Esophagus muscularis mucosa (tissue), 4 donors: ENCODE data around the gene EIF3CL. TPM values are rescaled to one million over a fixed set of nuclear protein-coding genes. Genes with fewer than 3 reads are reported as not detected.
"Not testable (repeated sequence)": the region's sequence is repeated elsewhere in the genome, so short reads cannot be mapped to it uniquely, and the experiment has no call there.

ENCODE experiments used
- DNase-seq: peaks from one replicate; pipeline ENCODE4 v3.0.0-alpha.2; 2017; ENCODE audit errors: extremely low spot score
- H3K27ac ChIP-seq, 4 donors: fragments of 200-600 bp; sonication (generic); replicated peaks in 1 of 4; 1 replicate in 3 of 4; 2 replicates in 1 of 4; pipeline ENCODE4 v1.5.1; 2016 to 2019; ENCODE audit warnings: mild to moderate bottlenecking in 1 of 4
- H3K27me3 ChIP-seq, 4 donors: fragments of 200-600 bp; sonication (generic); one replicate each; pipeline versions ENCODE4 v1.5.1 to v1.6.0; 2016 to 2019
- H3K36me3 ChIP-seq, 4 donors: fragments of 200-600 bp; sonication (generic); one replicate each; pipeline ENCODE4 v1.5.1; 2016 to 2019
- H3K4me1 ChIP-seq, 4 donors: fragments of 200-600 bp; sonication (generic); one replicate each; pipeline ENCODE4 v1.5.1; 2016 to 2019
- H3K4me3 ChIP-seq, 4 donors: fragments of 200-600 bp; sonication (generic); 1 replicate in 2 of 4; 2 replicates in 2 of 4; pipeline ENCODE4 v1.5.1; 2016 to 2019; ENCODE audit warnings: mild to moderate bottlenecking in 4 of 4, moderate library complexity in 1 of 4
- H3K9me3 ChIP-seq, 4 donors: fragments of 200-600 bp; sonication (generic); 1 replicate in 3 of 4; 2 replicates in 1 of 4; pipeline ENCODE4 v1.5.1; 2016 to 2019
- WGBS: methylation state at CpG from one replicate; pipeline ENCODE4 v1.1.5; 2018; 5-methylcytosine and 5-hydroxymethylcytosine counted together
- intact Hi-C: fragments of 100-400 bp; cut with DNase I; formaldehyde crosslinking; loops from one replicate; pipeline ENCODE4 v1.15.1; 2023
- total RNA-seq, 4 donors: library from RNA; depleted of rRNA; stranded (reverse); fragments of >200 nt; gene quantifications; one replicate each; pipeline versions ENCODE4 v1.1.0 to v1.2.1, GENCODE V29; 2016

Gene EIF3CL, protein sequence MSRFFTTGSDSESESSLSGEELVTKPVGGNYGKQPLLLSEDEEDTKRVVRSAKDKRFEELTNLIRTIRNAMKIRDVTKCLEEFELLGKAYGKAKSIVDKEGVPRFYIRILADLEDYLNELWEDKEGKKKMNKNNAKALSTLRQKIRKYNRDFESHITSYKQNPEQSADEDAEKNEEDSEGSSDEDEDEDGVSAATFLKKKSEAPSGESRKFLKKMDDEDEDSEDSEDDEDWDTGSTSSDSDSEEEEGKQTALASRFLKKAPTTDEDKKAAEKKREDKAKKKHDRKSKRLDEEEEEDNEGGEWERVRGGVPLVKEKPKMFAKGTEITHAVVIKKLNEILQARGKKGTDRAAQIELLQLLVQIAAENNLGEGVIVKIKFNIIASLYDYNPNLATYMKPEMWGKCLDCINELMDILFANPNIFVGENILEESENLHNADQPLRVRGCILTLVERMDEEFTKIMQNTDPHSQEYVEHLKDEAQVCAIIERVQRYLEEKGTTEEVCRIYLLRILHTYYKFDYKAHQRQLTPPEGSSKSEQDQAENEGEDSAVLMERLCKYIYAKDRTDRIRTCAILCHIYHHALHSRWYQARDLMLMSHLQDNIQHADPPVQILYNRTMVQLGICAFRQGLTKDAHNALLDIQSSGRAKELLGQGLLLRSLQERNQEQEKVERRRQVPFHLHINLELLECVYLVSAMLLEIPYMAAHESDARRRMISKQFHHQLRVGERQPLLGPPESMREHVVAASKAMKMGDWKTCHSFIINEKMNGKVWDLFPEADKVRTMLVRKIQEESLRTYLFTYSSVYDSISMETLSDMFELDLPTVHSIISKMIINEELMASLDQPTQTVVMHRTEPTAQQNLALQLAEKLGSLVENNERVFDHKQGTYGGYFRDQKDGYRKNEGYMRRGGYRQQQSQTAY
- 100 to 1,000 TPM; 113 to 225 (median 116) TPM for total RNA-seq

DNA sequence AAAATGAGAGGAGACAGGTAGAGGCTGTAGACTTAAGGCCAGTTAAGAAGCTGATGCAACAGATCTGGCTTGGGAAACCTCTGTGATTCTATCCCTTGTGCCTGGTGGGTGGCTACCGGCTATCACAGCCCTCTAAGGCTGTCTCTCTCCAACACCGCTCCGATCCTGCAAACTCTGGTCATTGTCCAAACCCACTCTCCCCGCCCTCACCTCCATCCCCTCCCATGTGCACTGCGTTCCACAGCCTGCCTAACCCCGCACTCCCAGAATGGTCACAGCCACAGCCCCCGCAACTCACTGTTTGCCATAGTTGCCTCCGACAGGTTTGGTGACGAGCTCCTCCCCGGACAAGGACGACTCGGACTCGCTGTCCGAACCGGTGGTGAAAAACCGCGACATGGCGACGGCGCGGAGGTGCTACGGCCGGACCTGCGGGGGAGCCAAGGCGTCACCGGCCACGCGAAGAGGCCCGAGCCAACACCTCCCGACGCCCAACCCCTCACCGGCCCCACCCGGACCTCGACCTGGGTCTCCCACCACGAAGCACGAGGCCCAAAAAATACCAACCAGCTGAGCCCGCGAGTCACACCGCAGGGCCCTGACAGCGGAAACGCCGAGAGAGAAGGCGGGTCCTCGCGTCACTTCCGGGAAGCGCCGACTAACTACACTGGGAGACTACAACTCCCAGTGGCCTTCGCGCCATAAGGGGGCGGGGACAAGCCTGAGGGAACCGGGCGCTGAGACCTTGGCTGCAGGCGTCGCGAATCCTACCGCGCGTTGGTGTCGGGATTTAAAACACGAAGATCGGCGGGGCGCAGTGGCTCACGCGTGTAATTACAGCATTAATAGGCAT, at the start of gene EIF3CL:
Gene EIF3CL, minus strand, starts transcription at position 622 of the 853 bp plus-strand sequence. Its CDS starts 223 bp downstream, at position 399.
- H3K9me3 ChIP-seq, H3K27ac ChIP-seq, intact Hi-C loops, H3K36me3 ChIP-seq, H3K4me1 ChIP-seq, DNase-seq, H3K27me3 ChIP-seq: not testable (repeated sequence)
- WGBS: no CpG with 5 or more reads among the region's 66 CpGs
- H3K4me3 ChIP-seq: peak within 1 kb of the TSS in 3 of 4 donors; percentile 32 to 49 (median 36)

DNA sequence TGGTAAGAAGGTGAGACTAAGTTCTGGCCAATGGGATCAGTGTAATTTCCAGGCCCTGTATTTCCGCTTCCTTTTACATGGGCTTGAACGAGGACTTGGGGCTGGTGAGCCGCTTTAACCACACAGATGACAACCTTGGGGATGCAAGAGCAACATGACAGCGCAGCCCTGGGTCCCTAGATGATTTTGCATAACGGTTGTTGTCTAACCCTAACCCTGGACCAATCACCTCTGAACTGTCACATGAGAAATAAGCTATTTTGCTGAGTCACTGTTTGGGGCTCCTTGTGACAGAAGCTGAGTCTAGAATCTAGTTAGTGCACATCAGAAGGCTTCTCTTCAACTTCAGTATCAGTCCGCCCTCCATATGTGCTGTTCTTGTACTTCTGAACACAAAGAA, 43.4 kb upstream of the EIF3CL start:
- not testable (repeated sequence) for H3K27me3 ChIP-seq

DNA sequence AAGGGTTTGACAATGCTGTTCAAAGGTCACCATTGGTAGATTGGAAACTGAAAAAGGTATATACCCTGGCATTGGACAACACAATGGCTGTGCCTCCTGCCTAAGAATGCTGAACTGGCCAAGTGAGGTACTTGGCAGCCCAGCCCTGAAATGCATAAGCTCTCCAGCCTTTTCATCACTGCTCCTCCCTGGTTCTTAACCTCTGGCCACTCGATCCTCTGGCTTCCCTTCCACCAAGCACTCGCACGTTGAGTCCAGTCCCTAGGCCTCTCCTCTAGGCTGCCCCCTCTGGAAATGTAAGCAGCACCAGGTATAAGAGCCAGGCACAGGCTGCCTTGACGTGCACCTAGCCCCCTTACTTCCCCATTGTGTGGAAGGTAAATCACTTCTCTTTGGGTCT, 42.7 kb upstream of the EIF3CL start:
- WGBS: no CpG with 5 or more reads among the region's 4 CpGs
- intact Hi-C loops, H3K9me3 ChIP-seq, H3K4me1 ChIP-seq, DNase-seq, H3K4me3 ChIP-seq, H3K27me3 ChIP-seq, H3K27ac ChIP-seq, H3K36me3 ChIP-seq: not testable (repeated sequence)

More for the DNA sequence above, 43.4 kb upstream of the EIF3CL start:
- intact Hi-C loops, H3K4me1 ChIP-seq, H3K27ac ChIP-seq, H3K36me3 ChIP-seq, DNase-seq, H3K4me3 ChIP-seq, H3K9me3 ChIP-seq: not testable (repeated sequence)
- no CpG with 5 or more reads among the region's 6 CpGs for WGBS

DNA sequence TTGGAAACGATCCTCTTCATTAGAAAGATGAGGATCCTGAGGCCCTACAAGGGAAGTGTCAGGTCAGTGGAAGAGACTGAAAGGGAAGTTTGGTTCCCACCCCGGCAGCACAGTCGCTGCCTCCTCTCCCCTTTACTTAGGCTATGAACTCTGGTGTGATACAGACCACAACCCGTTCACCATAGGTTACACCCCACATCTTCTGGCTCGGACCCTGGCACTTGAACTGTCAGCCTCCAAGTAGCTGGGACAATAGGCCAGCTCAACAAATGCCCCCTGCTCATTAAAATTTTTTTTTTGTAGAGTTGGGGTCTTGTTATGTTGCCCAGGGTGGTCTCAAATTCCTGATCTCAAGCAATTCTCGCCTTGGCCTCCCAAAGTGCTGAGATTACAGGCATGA, 40.3 kb upstream of the EIF3CL start:
- WGBS: 97% methylated on average over 3 of the region's 6 CpGs
- H3K9me3 ChIP-seq, H3K27me3 ChIP-seq, H3K27ac ChIP-seq, DNase-seq, intact Hi-C loops, H3K4me1 ChIP-seq, H3K4me3 ChIP-seq, H3K36me3 ChIP-seq: not testable (repeated sequence)

DNA sequence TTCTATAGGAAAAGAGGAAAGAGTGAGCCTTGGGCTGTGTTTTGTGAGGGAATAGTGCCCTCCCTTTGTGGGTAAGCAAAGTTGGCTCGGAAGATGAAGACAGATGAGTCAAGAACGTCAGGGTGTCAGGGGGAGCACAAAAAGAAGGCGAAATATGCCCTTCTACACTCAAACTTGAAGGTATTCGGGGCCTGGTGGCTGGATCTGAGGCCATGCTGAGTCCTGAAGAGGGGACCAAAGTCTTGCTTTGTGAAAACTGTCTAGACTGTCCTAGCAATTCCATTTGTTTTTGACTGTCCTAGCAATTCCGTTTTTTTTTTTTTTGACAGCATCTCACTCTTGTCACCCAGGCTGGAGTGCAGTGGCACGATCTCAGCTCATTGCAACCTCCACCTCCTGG, 35.3 kb upstream of the EIF3CL start:
- not testable (repeated sequence) for H3K27ac ChIP-seq

DNA sequence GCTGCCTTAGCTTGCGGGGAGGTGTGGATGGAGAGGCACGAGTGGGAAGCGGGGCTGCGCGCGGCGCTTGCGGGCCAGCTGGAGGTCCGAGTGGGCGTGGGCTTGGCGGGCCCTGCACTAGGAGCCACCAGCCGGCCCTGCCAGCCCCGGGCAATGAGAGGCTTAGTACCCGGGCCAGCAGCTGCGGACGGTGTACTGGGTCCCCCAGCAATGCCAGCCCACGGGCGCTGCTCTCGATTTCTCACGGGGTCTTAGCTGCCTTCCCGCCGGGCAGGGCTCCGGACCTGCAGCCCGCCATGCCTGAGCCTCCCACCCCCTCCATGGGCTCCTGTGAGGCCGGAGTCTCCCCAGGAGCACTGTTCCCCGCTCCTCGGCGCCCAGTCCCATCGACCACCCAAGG, 31.7 kb upstream of the EIF3CL start:
- peak; percentile 17 for DNase-seq
- H3K4me3 ChIP-seq, H3K4me1 ChIP-seq, H3K36me3 ChIP-seq, intact Hi-C loops, H3K27me3 ChIP-seq, H3K27ac ChIP-seq, H3K9me3 ChIP-seq: not testable (repeated sequence)
- no CpG with 5 or more reads among the region's 29 CpGs for WGBS

More for the DNA sequence above, 35.3 kb upstream of the EIF3CL start:
- H3K27me3 ChIP-seq, H3K36me3 ChIP-seq, intact Hi-C loops, H3K4me1 ChIP-seq, H3K9me3 ChIP-seq, H3K4me3 ChIP-seq, DNase-seq: not testable (repeated sequence)
- 44% methylated on average over 3 of the region's 6 CpGs for WGBS

DNA sequence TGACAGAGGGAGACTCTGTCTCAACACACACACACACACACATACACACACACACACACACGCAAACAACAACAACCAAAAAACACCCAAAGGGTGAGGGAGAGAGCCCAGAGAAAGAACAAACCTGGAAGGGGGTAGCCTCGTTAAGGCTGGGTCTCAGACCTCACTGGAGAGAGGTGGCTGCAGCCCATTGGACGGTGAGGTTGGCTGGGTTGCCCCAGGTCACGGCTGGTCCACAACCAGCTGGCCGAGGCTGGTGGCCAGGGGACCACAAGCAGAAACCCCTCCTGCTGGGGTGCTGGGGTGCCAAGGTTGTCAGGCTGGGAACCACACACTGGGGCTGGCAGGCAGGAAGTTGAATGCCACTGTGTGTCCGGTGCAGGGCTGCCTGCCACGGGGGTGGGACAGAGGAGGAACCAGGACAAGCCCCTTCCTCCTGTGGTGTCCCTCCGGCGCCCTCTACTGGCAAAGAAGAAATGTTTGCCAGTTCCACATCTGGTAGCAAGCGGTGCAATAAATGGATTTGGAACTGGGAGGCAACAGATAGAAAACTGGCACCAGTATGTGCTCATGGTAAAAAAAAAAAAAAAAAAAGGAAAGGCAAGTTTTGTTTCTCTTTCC, 22.5 kb upstream of the EIF3CL start:
- H3K9me3 ChIP-seq, H3K4me1 ChIP-seq, H3K27me3 ChIP-seq, DNase-seq, H3K36me3 ChIP-seq, intact Hi-C loops, H3K4me3 ChIP-seq, H3K27ac ChIP-seq: not testable (repeated sequence)
- WGBS: no CpG with 5 or more reads among the region's 10 CpGs

DNA sequence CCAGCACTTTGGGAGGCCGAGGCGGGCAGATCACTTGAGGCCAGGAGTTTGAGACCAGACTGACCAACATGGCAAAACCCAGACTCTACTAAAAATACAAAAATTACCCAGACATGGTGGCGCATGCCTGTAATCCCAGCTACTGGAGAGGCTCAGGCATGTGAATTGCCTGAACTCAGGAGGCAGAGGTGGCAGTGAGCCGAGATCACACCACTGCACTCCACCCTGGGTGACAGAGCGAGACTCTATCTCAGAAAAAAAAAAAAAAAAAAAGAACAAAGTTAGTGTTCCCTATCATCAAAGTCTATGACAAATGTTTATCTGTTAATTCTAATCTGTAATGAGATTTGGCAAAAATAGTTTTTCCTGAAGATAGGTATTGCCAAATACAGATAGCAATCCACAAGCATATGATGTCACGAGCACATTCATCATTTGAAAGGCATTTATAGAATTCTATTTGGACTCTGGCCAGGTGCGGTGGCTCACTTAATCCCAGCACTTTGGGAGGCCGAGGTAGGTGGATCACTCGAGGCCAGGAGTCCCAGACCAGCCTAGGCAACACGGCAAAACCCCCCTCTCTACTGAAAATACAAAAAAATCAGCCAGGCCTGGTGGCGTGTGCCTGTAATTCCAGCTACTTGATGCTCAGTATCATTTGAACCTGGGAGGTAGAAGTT, 17.6 kb upstream of the EIF3CL start:
- H3K4me1 ChIP-seq, H3K27me3 ChIP-seq, H3K4me3 ChIP-seq, intact Hi-C loops, H3K36me3 ChIP-seq, H3K9me3 ChIP-seq, DNase-seq, H3K27ac ChIP-seq: not testable (repeated sequence)
- WGBS: no CpG with 5 or more reads among the region's 11 CpGs

DNA sequence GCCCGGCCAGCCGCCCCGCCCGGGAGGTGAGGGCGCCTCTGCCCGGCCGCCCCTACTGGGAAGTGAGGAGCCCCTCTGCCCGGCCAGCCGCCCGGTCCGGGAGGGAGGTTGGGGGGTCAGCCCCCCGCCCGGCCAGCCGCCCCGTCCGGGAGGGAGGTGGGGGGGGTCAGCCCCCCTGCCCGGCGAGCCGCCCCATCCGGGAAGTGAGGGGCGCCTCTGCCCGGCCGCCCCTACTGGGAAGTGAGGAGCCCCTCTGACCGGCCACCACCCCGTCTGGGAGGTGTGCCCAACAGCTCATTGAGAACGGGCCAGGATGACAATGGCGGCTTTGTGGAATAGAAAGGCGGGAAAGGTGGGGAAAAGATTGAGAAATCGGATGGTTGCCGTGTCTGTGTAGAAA, 13.4 kb upstream of the EIF3CL start:
- H3K27me3 ChIP-seq, DNase-seq, H3K36me3 ChIP-seq, H3K27ac ChIP-seq, intact Hi-C loops, H3K4me1 ChIP-seq, H3K9me3 ChIP-seq, H3K4me3 ChIP-seq: not testable (repeated sequence)
- WGBS: 80% methylated on average over 3 of the region's 30 CpGs

DNA sequence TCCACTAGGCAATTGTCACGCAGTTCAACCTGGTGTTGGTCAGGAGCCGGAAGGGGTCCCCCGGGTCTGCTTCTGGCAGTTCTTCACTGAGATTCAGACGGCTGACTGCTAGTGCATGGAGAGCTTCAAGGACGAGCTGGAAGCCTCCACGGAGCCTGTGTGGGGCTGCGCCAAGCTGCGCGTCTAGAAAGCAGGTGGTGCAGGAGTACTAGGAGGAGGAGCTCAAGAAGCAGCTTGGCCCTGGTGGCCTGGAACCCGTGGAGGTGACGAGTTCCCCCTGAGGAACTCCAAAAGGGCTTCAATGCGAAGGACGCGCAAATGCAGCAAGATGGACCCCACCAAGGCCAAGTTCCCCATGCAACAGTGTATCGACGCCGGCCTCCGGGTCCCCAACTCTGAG, 10.9 kb upstream of the EIF3CL start:
- H3K36me3 ChIP-seq, H3K4me3 ChIP-seq, intact Hi-C loops, H3K9me3 ChIP-seq, H3K27me3 ChIP-seq, H3K4me1 ChIP-seq, H3K27ac ChIP-seq, DNase-seq: not testable (repeated sequence)
- WGBS: 85% methylated on average over 10 of the region's 18 CpGs

DNA sequence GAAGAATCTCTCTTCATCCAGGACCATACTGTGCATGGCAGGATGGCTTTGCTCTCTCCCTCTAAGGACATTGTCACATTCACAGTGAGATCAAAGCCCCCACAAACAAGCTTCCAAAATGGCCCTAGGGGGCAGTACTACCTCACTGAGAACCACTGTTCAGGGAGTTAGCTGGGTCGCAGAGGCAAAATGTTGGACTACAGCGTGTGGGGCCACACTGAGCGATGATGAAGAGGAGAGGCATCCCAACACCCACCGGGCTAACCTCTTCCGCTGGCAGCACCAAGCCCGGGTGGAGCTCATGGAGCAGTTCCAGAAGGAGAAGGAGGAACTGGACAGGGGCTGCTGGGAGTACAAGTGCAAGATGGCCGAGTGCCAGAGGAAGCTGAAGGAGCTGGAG, 9.9 kb upstream of the EIF3CL start:
- H3K4me1 ChIP-seq, H3K27me3 ChIP-seq, intact Hi-C loops, H3K36me3 ChIP-seq, DNase-seq, H3K9me3 ChIP-seq, H3K4me3 ChIP-seq, H3K27ac ChIP-seq: not testable (repeated sequence)
- no CpG with 5 or more reads among the region's 7 CpGs for WGBS
